SK-N-SH (cell line): Measurements from ENCODE around the gene ABHD16B. TPM values are rescaled to one million over a fixed set of nuclear protein-coding genes. Genes with fewer than 3 reads are reported as not detected.

Experiments used
- CTCF ChIA-PET: fragments of 300-600, 350-600 bp; formaldehyde crosslinking; extraction: SDS; loops from one replicate; lab custom pipeline; 2021; lab: Yijun Ruan, JAX
- POLR2A ChIA-PET: fragments of 350-600 bp; sonication (Branson Sonifier 250); formaldehyde crosslinking; extraction: SDS; loops from one replicate; lab custom pipeline; 2020; ENCODE audit warnings: antibody characterized with exemption, inconsistent platforms; lab: Yijun Ruan, JAX
- DNase-seq: peaks from one replicate; pipeline ENCODE4 v3.0.0; 2012
- H2AFZ ChIP-seq: fragments of 200-600 bp; sonication (generic); 2 replicates; pipeline ENCODE4 v1.8.1; 2016; ENCODE audit warnings: antibody characterized with exemption, mild to moderate bottlenecking, low read depth
- H3F3A ChIP-seq: fragments of 200-600 bp; sonication (generic); replicated peaks from 2 replicates; pipeline ENCODE3; 2016; ENCODE audit warnings: antibody characterized with exemption, mild to moderate bottlenecking; ENCODE audit not compliant: insufficient read depth
- H3K27ac ChIP-seq, 2 experiments: fragments of 200-500 bp in 1 of 2; fragments of 200-600 bp in 1 of 2; sonication (Bioruptor generic) in 1 of 2; sonication (generic), shearing (Covaris generic) in 1 of 2; 2 replicates each; pipeline versions ENCODE4 v1.5.1 to v1.6.1; 2014 to 2016; ENCODE audit warnings: low read depth in 2 of 2, inconsistent platforms in 1 of 2, low read length in 1 of 2, mild to moderate bottlenecking in 1 of 2, mixed read lengths in 1 of 2
- H3K27me3 ChIP-seq: fragments of 200-600 bp; sonication (generic), shearing (Covaris generic); 2 replicates; pipeline ENCODE4 v1.6.1; 2016; ENCODE audit warnings: mixed run types; ENCODE audit not compliant: insufficient read depth
- H3K36me3 ChIP-seq, 2 experiments: fragments of 200-500 bp in 1 of 2; fragments of 200-600 bp in 1 of 2; sonication (Bioruptor generic) in 1 of 2; sonication (generic) in 1 of 2; replicated peaks in 1 of 2; 2 replicates each; pipeline versions ENCODE3 to v1.5.1; 2014 to 2016; ENCODE audit warnings: low read length in 1 of 2, mild to moderate bottlenecking in 1 of 2; ENCODE audit not compliant: insufficient read depth in 2 of 2, control insufficient read depth in 1 of 2
- H3K4me1 ChIP-seq, 2 experiments: fragments of 200-500 bp in 1 of 2; fragments of 200-600 bp in 1 of 2; sonication (Bioruptor generic) in 1 of 2; sonication (generic), shearing (Covaris generic) in 1 of 2; 2 replicates each; pipeline versions ENCODE4 v1.5.1 to v1.6.1; 2014 to 2016; ENCODE audit warnings: low read depth in 1 of 2, low read length in 1 of 2, mixed run types in 1 of 2; ENCODE audit not compliant: insufficient read depth in 2 of 2, control insufficient read depth in 1 of 2
- H3K4me2 ChIP-seq: fragments of 200-600 bp; sonication (generic), shearing (Covaris generic); 2 replicates; pipeline ENCODE4 v1.6.1; 2017; ENCODE audit warnings: mixed run types
- H3K4me3 ChIP-seq, 2 experiments: fragments of 200-500 bp in 1 of 2; fragments of 200-600 bp in 1 of 2; sonication (Bioruptor generic) in 1 of 2; sonication (generic), shearing (Covaris generic) in 1 of 2; 2 replicates each; pipeline versions ENCODE4 v1.5.1 to v1.8.1; 2014 to 2016; ENCODE audit warnings: low read depth in 2 of 2, inconsistent platforms in 1 of 2, low read length in 1 of 2, mild to moderate bottlenecking in 1 of 2, mixed read lengths in 1 of 2, moderate library complexity in 1 of 2
- H3K79me2 ChIP-seq: fragments of 200-600 bp; sonication (generic); 2 replicates; pipeline ENCODE4 v1.8.1; 2017; ENCODE audit warnings: mild to moderate bottlenecking; ENCODE audit not compliant: insufficient read depth
- H3K9ac ChIP-seq: fragments of 200-600 bp; sonication (generic); 2 replicates; pipeline ENCODE4 v1.6.1; 2017; ENCODE audit warnings: mixed run types
- H3K9me2 ChIP-seq: fragments of 200-600 bp; sonication (generic); 2 replicates; pipeline ENCODE4 v1.6.1; 2017; ENCODE audit warnings: mixed run types
- H3K9me3 ChIP-seq: fragments of 200-600 bp; sonication (generic); 2 replicates; pipeline ENCODE4 v1.6.1; 2017; ENCODE audit warnings: mixed run types, mild to moderate bottlenecking, moderate library complexity
- H4K20me1 ChIP-seq: fragments of 200-600 bp; sonication (generic); 2 replicates; pipeline ENCODE4 v1.6.1; 2017; ENCODE audit warnings: mild to moderate bottlenecking, mixed run types; ENCODE audit not compliant: insufficient read depth
- FOXJ3 ChIP-seq: sonication (generic); formaldehyde crosslinking; IDR thresholded peaks from 2 replicates; pipeline ENCODE4 v1.5.1; 2020; ENCODE audit warnings: mild to moderate bottlenecking, missing genetic modification reagents
- GATA2 ChIP-seq: sonication (generic); formaldehyde crosslinking; IDR thresholded peaks from 2 replicates; pipeline ENCODE4 v1.5.0; 2020; ENCODE audit warnings: mild to moderate bottlenecking, missing genetic modification reagents
- SMC3 ChIP-seq: IDR thresholded peaks from 2 replicates; pipeline ENCODE4 v1.6.1; 2012; ENCODE audit warnings: low read depth, low read length, improper control_type of control experiment
- whole genome bisulfite sequencing: methylation state at CpG from one replicate; pipeline ENCODE4 v1.1.6; 2017; ENCODE audit warnings: low lambda C conversion rate; 5-methylcytosine and 5-hydroxymethylcytosine counted together
- polyA plus RNA-seq, 3 experiments: library from polyadenylated mRNA; depleted of rRNA; stranded (reverse); fragments of >200 nt; gene quantifications; 2 replicates each; pipeline ENCODE4 v1.2.3, GENCODE V29; 2012
- TF ChIP-seq, protein P1 (sequence below): IDR thresholded peaks from 2 replicates; pipeline ENCODE4 v1.6.1; 2012; ENCODE audit warnings: mild to moderate bottlenecking, low read depth, low read length, moderate library complexity
- TF ChIP-seq, protein P2 (sequence below): fragments of 200-600 bp; sonication (generic); IDR thresholded peaks from 2 replicates; pipeline ENCODE4 v1.6.1; 2017; ENCODE audit warnings: antibody characterized with exemption, mild to moderate bottlenecking, moderate library complexity

Gene ABHD16B
- polyA plus RNA-seq, 1 of the 3 experiments (the other 2 are of a cell fraction): not detected

DNA sequence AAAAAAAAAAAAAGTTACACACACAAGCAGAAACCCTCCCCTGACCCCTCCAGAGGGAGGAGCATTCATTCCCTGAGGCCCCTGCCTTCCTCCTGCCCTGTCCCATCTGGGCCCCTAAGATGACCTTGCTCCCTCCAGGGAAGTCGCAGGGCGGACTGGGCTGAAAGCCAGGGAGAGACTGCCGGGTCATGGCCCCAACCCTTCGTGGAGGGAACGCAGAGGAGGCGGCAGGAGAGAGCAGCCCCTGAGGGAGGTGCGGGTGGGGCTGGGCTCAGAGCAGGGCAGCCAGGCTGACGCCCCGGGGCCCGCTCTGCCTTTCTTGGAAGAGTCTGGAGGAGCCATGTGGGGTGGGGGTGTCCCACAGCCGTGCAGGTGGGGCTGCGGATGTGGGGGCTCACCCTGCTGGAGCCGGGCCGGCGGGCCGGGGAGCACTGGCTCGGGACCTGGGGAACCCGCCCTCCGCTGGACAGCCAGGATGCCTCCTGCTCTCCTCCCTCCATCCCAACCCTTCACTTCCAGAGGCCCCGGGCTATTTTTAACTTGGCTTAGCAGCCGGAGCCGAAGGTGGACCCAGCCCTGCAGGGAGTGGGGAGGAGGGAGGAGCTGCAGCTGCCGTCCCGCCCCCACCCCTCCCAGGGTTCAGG is 15.0 kb upstream of the ABHD16B start:
- H3K9me3 ChIP-seq: no peaks in the 10 kb centered on the region
- no peaks in the 10 kb centered on the region for H3K9me2 ChIP-seq
- H3K27me3 ChIP-seq: no peaks in the 10 kb centered on the region
- no peaks in the 10 kb centered on the region for H4K20me1 ChIP-seq
- peaks cover 0 to 5% of the 10 kb centered on the region in 2 experiments; a peak in 1 of 4 replicates for H3K4me1 ChIP-seq
- no peaks in the 10 kb centered on the region for H3K36me3 ChIP-seq
- peak overlapping the region; percentile 47; the same call in 1 of the 2 replicates for H3K4me2 ChIP-seq
- H3K4me3 ChIP-seq: 0 out of 4 replicates have a peak overlapping the region, but pooled peaks of 1 of the 2 experiments have one; percentile 23
- CTCF ChIA-PET: interaction anchor here (1.6 kb wide), 1 partner anchor 71 kb away, joined by 5 read pairs; no protein-coding TSS in a partner anchor
- POLR2A ChIA-PET: no interaction called here
- no peak overlapping the region for H3K27ac ChIP-seq
- no peaks in the 10 kb centered on the region for H3K79me2 ChIP-seq
- WGBS: 14% methylated on average over 5 of the region's 24 CpGs
- H3F3A ChIP-seq: no peaks in the 10 kb centered on the region
- no peak overlapping the region; the same call in 1 of the 2 replicates for H2AFZ ChIP-seq
- DNase-seq: peak; percentile 70
- no peak overlapping the region for H3K9ac ChIP-seq
- TF ChIP-seq, protein P1, sequence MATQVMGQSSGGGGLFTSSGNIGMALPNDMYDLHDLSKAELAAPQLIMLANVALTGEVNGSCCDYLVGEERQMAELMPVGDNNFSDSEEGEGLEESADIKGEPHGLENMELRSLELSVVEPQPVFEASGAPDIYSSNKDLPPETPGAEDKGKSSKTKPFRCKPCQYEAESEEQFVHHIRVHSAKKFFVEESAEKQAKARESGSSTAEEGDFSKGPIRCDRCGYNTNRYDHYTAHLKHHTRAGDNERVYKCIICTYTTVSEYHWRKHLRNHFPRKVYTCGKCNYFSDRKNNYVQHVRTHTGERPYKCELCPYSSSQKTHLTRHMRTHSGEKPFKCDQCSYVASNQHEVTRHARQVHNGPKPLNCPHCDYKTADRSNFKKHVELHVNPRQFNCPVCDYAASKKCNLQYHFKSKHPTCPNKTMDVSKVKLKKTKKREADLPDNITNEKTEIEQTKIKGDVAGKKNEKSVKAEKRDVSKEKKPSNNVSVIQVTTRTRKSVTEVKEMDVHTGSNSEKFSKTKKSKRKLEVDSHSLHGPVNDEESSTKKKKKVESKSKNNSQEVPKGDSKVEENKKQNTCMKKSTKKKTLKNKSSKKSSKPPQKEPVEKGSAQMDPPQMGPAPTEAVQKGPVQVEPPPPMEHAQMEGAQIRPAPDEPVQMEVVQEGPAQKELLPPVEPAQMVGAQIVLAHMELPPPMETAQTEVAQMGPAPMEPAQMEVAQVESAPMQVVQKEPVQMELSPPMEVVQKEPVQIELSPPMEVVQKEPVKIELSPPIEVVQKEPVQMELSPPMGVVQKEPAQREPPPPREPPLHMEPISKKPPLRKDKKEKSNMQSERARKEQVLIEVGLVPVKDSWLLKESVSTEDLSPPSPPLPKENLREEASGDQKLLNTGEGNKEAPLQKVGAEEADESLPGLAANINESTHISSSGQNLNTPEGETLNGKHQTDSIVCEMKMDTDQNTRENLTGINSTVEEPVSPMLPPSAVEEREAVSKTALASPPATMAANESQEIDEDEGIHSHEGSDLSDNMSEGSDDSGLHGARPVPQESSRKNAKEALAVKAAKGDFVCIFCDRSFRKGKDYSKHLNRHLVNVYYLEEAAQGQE: no peak
- TF ChIP-seq, protein P2, sequence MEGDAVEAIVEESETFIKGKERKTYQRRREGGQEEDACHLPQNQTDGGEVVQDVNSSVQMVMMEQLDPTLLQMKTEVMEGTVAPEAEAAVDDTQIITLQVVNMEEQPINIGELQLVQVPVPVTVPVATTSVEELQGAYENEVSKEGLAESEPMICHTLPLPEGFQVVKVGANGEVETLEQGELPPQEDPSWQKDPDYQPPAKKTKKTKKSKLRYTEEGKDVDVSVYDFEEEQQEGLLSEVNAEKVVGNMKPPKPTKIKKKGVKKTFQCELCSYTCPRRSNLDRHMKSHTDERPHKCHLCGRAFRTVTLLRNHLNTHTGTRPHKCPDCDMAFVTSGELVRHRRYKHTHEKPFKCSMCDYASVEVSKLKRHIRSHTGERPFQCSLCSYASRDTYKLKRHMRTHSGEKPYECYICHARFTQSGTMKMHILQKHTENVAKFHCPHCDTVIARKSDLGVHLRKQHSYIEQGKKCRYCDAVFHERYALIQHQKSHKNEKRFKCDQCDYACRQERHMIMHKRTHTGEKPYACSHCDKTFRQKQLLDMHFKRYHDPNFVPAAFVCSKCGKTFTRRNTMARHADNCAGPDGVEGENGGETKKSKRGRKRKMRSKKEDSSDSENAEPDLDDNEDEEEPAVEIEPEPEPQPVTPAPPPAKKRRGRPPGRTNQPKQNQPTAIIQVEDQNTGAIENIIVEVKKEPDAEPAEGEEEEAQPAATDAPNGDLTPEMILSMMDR: no peak

DNA sequence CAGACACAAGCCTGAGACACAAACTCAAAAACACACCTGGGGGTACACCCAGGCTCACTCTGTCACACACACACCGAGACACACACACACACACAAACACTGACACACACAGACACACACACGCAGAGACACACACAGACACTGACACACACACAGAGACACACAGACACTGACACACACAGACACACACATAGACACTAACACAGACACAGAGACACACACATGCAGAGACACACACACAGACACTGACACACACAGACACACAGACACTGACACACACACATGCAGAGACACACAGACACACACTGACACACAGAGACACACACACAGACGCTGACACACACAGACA is 14.4 kb upstream of the ABHD16B start:
- no peak for DNase-seq
- no peak overlapping the region for H3K4me3 ChIP-seq
- H4K20me1 ChIP-seq: no peaks in the 10 kb centered on the region
- H3K4me1 ChIP-seq: peaks cover 0 to 5% of the 10 kb centered on the region in 2 experiments; a peak in 1 of 4 replicates
- H2AFZ ChIP-seq: no peak overlapping the region
- ChIA-PET POLR2A (no interaction called here), CTCF (interaction anchor here (0.9 to 1.7 kb wide), 3 partner anchors 17 to 72 kb away, joined by 3 to 7 read pairs (median 5); no protein-coding TSS in a partner anchor)
- H3K79me2 ChIP-seq: no peaks in the 10 kb centered on the region
- no peaks in the 10 kb centered on the region for H3K9me3 ChIP-seq
- no peak for TF ChIP-seq SMC3
- TF ChIP-seq FOXJ3 (CRISPR knock-in tag): no peak
- no peak for TF ChIP-seq GATA2 (CRISPR knock-in tag)
- H3K27ac ChIP-seq: no peak overlapping the region
- H3K36me3 ChIP-seq: no peaks in the 10 kb centered on the region
- H3K4me2 ChIP-seq: no peak overlapping the region
- H3K27me3 ChIP-seq: no peaks in the 10 kb centered on the region
- no peak overlapping the region for H3K9ac ChIP-seq
- H3K9me2 ChIP-seq: no peaks in the 10 kb centered on the region
- no peaks in the 10 kb centered on the region for H3F3A ChIP-seq
- WGBS: 55% methylated on average over 3 of the region's 3 CpGs
